Endodermal cell (in vitro differentiated cells): ENCODE data around the gene TPSD1. TPM values are rescaled to one million over a fixed set of nuclear protein-coding genes. Genes with fewer than 3 reads are reported as not detected.

Source experiments
- DNase-seq: peaks from one replicate; pipeline ENCODE4 v3.0.0-alpha.2; 2017
- H3K27ac ChIP-seq: 2 replicates; pipeline ENCODE4 v1.5.1; 2013; ENCODE audit warnings: mild to moderate bottlenecking, low read depth, low read length, moderate library complexity
- H3K27me3 ChIP-seq: 2 replicates; pipeline ENCODE4 v1.6.1; 2013; ENCODE audit warnings: mild to moderate bottlenecking, low read length, moderate library complexity; ENCODE audit not compliant: insufficient read depth, control insufficient read depth, poor library complexity, severe bottlenecking
- H3K36me3 ChIP-seq: 2 replicates; pipeline ENCODE4 v1.7.0; 2013; ENCODE audit warnings: mild to moderate bottlenecking, low read length, moderate library complexity; ENCODE audit not compliant: control insufficient read depth, insufficient read depth
- H3K4me1 ChIP-seq: one replicate; pipeline ENCODE4 v1.7.0; 2013; ENCODE audit warnings: low read length; ENCODE audit not compliant: control insufficient read depth, insufficient read depth
- H3K4me3 ChIP-seq: 2 replicates; pipeline ENCODE4 v1.5.1; 2013; ENCODE audit warnings: mild to moderate bottlenecking, low read length, moderate library complexity
- H3K9ac ChIP-seq: 2 replicates; pipeline ENCODE4 v1.6.1; 2013; ENCODE audit warnings: mild to moderate bottlenecking, low read length, moderate library complexity; ENCODE audit not compliant: poor library complexity, severe bottlenecking; ENCODE audit errors: extremely low read depth
- H3K9me3 ChIP-seq: 2 replicates; pipeline ENCODE4 v1.6.1; 2013; ENCODE audit warnings: mild to moderate bottlenecking, low read length, moderate library complexity; ENCODE audit not compliant: control insufficient read depth
- H3K27ac Mint-ChIP-seq: 2 replicates; pipeline ENCODE4 v1.8.0; 2020; ENCODE audit warnings: mixed read lengths
- H3K27me3 Mint-ChIP-seq: 2 replicates; pipeline ENCODE4 v1.8.0; 2021; ENCODE audit warnings: mild to moderate bottlenecking, mixed read lengths; ENCODE audit not compliant: insufficient read depth
- H3K36me3 Mint-ChIP-seq: 2 replicates; pipeline ENCODE4 v1.8.0; 2020; ENCODE audit warnings: low read depth, mixed read lengths
- H3K4me1 Mint-ChIP-seq: 2 replicates; pipeline ENCODE4 v1.8.0; 2020; ENCODE audit warnings: mixed read lengths
- H3K4me3 Mint-ChIP-seq: 2 replicates; pipeline ENCODE4 v1.8.0; 2020; ENCODE audit warnings: mild to moderate bottlenecking, moderate library complexity, mixed read lengths
- H3K9me3 Mint-ChIP-seq: 2 replicates; pipeline ENCODE4 v1.8.0; 2020; ENCODE audit warnings: mild to moderate bottlenecking, mixed read lengths
- WGBS, 2 experiments: methylation state at CpG; one replicate each; pipeline versions ENCODE4 v1.1.5 to v1.1.7; 2013; ENCODE audit warnings: missing lambda C conversion rate in 2 of 2, mixed read lengths in 1 of 2; ENCODE audit not compliant: insufficient coverage in 1 of 2, insufficient read length in 1 of 2; 5-methylcytosine and 5-hydroxymethylcytosine counted together
- total RNA-seq, 2 donors: library from RNA; stranded (reverse); fragmentation: NEBNext Ultra II Directional in 1 of 2; extraction: Animal tissue kit (Norgen Biotek cat#: 25700) in 1 of 2; gene quantifications; 2 replicates in 1 of 2; 3 replicates in 1 of 2; pipeline ENCODE4 v1.2.1, GENCODE V29; 2021
- TF ChIP-seq, protein P1 (sequence below): fragments of 200-600 bp; sonication (generic); conservative IDR thresholded peaks from 2 replicates; pipeline ENCODE4 v1.5.0; 2021; ENCODE audit warnings: antibody characterized with exemption, mild to moderate bottlenecking

Gene TPSD1
- total RNA-seq, 2 donors from 2014 or later: not detected

DNA sequence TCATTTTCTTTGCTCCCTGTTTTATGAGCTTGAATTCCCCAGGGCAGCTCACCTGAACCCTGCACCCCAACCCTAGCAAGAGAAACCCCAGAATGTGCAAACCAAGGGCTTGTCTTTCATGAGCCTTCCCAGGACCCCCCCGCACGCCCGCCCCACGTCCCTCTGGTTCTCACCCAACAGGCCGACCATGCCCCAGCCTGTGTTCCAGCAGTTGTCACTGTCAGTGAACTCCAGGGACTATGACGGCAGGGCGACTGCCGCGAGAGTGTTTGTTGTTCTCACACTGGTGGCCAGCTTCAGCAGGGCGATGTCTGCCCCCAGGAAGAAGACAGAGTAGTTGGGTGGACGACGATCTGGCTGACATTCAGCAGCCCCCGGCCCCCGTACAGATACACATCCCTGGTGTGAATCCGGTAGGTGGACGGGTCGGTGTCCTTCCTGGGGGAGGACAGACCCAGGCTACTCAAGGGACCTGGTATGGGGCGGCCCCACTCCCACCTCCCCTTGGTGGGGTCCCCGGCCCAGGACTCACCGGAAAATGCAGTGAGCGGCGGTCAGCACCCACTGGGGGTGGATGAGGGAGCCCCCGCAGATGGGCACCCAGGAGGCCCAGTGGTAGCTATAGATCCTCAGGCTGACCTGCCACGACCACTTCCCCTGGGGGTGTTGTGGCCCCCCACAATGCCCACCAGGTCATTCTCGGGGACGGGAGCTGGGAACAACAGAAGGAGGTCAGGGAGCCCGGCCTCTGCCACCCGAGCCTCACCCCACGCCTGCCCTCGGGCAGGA lies 20.1 kb downstream of the TPSD1 start:
- Histone ChIP-seq H3K4me1 (no peaks in the 10 kb centered on the region), H3K27me3 (peaks cover 8% of the 10 kb centered on the region), H3K4me3 (no peak overlapping the region), H3K9me3 (no peaks in the 10 kb centered on the region), H3K36me3 (no peaks in the 10 kb centered on the region), H3K27ac (no peak overlapping the region), H3K9ac (no peak overlapping the region)
- Mint-ChIP-seq H3K27ac (no peak overlapping the region), H3K36me3 (no peaks in the 10 kb centered on the region), H3K4me3 (no peak overlapping the region), H3K9me3 (no peaks in the 10 kb centered on the region), H3K4me1 (peaks cover 2% of the 10 kb centered on the region), H3K27me3 (peaks cover 9% of the 10 kb centered on the region)
- TF ChIP-seq, protein P1, sequence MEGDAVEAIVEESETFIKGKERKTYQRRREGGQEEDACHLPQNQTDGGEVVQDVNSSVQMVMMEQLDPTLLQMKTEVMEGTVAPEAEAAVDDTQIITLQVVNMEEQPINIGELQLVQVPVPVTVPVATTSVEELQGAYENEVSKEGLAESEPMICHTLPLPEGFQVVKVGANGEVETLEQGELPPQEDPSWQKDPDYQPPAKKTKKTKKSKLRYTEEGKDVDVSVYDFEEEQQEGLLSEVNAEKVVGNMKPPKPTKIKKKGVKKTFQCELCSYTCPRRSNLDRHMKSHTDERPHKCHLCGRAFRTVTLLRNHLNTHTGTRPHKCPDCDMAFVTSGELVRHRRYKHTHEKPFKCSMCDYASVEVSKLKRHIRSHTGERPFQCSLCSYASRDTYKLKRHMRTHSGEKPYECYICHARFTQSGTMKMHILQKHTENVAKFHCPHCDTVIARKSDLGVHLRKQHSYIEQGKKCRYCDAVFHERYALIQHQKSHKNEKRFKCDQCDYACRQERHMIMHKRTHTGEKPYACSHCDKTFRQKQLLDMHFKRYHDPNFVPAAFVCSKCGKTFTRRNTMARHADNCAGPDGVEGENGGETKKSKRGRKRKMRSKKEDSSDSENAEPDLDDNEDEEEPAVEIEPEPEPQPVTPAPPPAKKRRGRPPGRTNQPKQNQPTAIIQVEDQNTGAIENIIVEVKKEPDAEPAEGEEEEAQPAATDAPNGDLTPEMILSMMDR: no peak
- DNase-seq: no peak
- WGBS, 2 experiments: 90 to 93% methylated on average over 27 to 30 of the region's 30 CpGs

DNA sequence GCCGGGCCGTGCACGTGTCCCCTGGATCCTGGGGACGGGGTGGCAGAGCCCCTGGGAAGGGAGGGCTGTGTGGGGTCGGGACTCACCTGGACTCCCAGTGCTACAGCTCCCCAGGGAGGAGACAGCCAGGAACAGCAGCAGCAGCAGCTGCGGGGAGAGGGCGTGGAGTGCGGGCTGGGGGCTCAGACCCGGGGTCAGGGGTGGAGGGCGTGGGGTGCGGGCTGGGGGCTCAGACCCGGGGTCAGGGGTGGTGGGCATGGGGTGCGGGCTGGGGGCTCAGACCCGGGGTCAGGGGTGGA lies 20.7 kb downstream of the TPSD1 start:
- H3K27me3 ChIP-seq: peaks cover 8% of the 10 kb centered on the region
- H3K27ac ChIP-seq: no peak overlapping the region
- no peak overlapping the region for H3K4me3 ChIP-seq
- H3K9me3 ChIP-seq: no peaks in the 10 kb centered on the region
- H3K27ac Mint-ChIP-seq: no peak overlapping the region
- TF ChIP-seq, protein P1: no peak
- no peaks in the 10 kb centered on the region for H3K36me3 ChIP-seq
- WGBS, 2 experiments: 95 to 97% methylated on average over 7 to 12 of the region's 14 CpGs
- H3K4me3 Mint-ChIP-seq: no peak overlapping the region
- peaks cover 9% of the 10 kb centered on the region for H3K27me3 Mint-ChIP-seq
- H3K4me1 ChIP-seq: no peaks in the 10 kb centered on the region
- H3K36me3 Mint-ChIP-seq: no peaks in the 10 kb centered on the region
- no peak for DNase-seq
- H3K4me1 Mint-ChIP-seq: peaks cover 2% of the 10 kb centered on the region
- no peaks in the 10 kb centered on the region for H3K9me3 Mint-ChIP-seq
- H3K9ac ChIP-seq: no peak overlapping the region

DNA sequence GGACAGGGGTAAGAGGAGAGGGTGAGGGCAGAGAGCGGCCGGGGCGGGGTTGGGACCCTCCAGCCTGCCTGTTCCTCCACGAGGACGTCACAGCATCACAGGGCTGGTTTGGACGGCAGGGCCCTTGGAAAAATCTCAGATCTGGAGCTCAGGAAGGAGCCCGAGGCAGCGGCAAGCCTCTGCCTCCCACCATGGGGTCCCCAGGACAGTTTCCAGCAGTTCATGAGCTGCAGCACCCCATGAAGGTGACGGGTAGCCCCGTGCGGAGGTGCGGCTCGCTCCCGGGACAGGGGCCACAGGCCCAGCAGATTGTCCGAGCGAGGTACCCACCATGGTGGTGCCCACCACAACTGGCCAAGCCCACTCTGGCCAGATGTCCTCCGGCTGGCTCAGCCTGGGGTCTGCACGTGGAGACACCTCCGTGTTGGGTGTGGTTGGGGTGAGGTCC lies 21.3 kb downstream of the TPSD1 start:
- Histone ChIP-seq H3K4me3 (no peak overlapping the region), H3K36me3 (no peaks in the 10 kb centered on the region), H3K27me3 (peaks cover 8% of the 10 kb centered on the region), H3K4me1 (no peaks in the 10 kb centered on the region), H3K27ac (no peak overlapping the region), H3K9ac (no peak overlapping the region), H3K9me3 (no peaks in the 10 kb centered on the region)
- TF ChIP-seq, protein P1: no peak
- Mint-ChIP-seq H3K9me3 (no peaks in the 10 kb centered on the region), H3K4me1 (peaks cover 2% of the 10 kb centered on the region), H3K27me3 (peaks cover 9% of the 10 kb centered on the region), H3K4me3 (no peak overlapping the region), H3K36me3 (no peaks in the 10 kb centered on the region), H3K27ac (no peak overlapping the region)
- 74 to 91% methylated on average over 4 to 19 of the region's 19 CpGs for WGBS, 2 experiments
- DNase-seq: no peak
